GM23338 (cell line): ENCODE data around the gene DYNLRB1. TPM values are rescaled to one million over a fixed set of nuclear protein-coding genes. Genes with fewer than 3 reads are reported as not detected.

Experiments
- ATAC-seq: fragments of 200-7000 bp; cut with Tn5 transposase; 3 replicates; pipeline ENCODE4 v1.9.1; 2020
- DNase-seq: peaks from one replicate; pipeline ENCODE4 v3.0.0-alpha.2; 2015; ENCODE audit warnings: low spot score
- H2AFZ ChIP-seq: fragments of 200-600 bp; sonication (generic); 2 replicates; pipeline ENCODE4 v1.8.0; 2016; ENCODE audit warnings: antibody characterized with exemption, mild to moderate bottlenecking, moderate library complexity
- H3F3A ChIP-seq: fragments of 200-600 bp; sonication (generic); replicated peaks from 2 replicates; pipeline ENCODE4 v1.8.0; 2017; ENCODE audit warnings: antibody characterized with exemption, mixed run types, low read depth
- H3K27ac ChIP-seq: fragments of 200-600 bp; sonication (generic); 2 replicates; pipeline ENCODE4 v1.6.1; 2016; ENCODE audit warnings: low read depth
- H3K27me3 ChIP-seq: fragments of 200-600 bp; sonication (generic); 2 replicates; pipeline ENCODE4 v1.8.0; 2016; ENCODE audit warnings: mild to moderate bottlenecking, mixed run types, moderate library complexity; ENCODE audit not compliant: insufficient read depth
- H3K36me3 ChIP-seq: fragments of 200-600 bp; sonication (generic); 2 replicates; pipeline ENCODE4 v1.8.0; 2016; ENCODE audit warnings: mild to moderate bottlenecking; ENCODE audit not compliant: insufficient read depth
- H3K4me1 ChIP-seq: fragments of 200-600 bp; sonication (generic); 2 replicates; pipeline ENCODE4 v1.8.0; 2016; ENCODE audit warnings: mild to moderate bottlenecking, moderate library complexity; ENCODE audit not compliant: insufficient read depth
- H3K4me2 ChIP-seq: fragments of 200-600 bp; sonication (generic); 2 replicates; pipeline ENCODE4 v1.7.1; 2017; ENCODE audit warnings: mixed run types
- H3K4me3 ChIP-seq: fragments of 200-600 bp; sonication (generic); 2 replicates; pipeline ENCODE4 v1.6.1; 2016; ENCODE audit warnings: mixed run types
- H3K79me2 ChIP-seq: fragments of 200-600 bp; sonication (generic); replicated peaks from 2 replicates; pipeline ENCODE4 v1.8.0; 2017; ENCODE audit warnings: mild to moderate bottlenecking; ENCODE audit not compliant: insufficient read depth
- H3K9me2 ChIP-seq: fragments of 200-600 bp; sonication (generic); 2 replicates; pipeline ENCODE4 v1.8.0; 2017; ENCODE audit not compliant: insufficient read depth
- H4K20me1 ChIP-seq: fragments of 200-600 bp; sonication (generic); replicated peaks from 2 replicates; pipeline ENCODE4 v1.8.0; 2017; ENCODE audit warnings: mild to moderate bottlenecking; ENCODE audit not compliant: insufficient read depth
- H3K27ac Mint-ChIP-seq: 2 replicates; pipeline ENCODE4 v1.8.0; 2020; ENCODE audit warnings: inconsistent platforms, mild to moderate bottlenecking, moderate library complexity, mixed read lengths
- H3K27me3 Mint-ChIP-seq: 3 replicates; pipeline ENCODE4 v1.8.0; 2022; ENCODE audit warnings: low read depth, mild to moderate bottlenecking, moderate library complexity, mixed read lengths, inconsistent platforms; ENCODE audit not compliant: insufficient read depth, poor library complexity
- H3K36me3 Mint-ChIP-seq: 3 replicates; pipeline ENCODE4 v1.8.0; 2021; ENCODE audit warnings: low read depth, mild to moderate bottlenecking, inconsistent platforms, moderate library complexity, mixed read lengths
- H3K4me1 Mint-ChIP-seq: 3 replicates; pipeline ENCODE4 v1.8.0; 2020; ENCODE audit warnings: mild to moderate bottlenecking, inconsistent platforms, mixed read lengths
- H3K4me3 Mint-ChIP-seq: 3 replicates; pipeline ENCODE4 v1.8.0; 2021; ENCODE audit warnings: moderate library complexity, mild to moderate bottlenecking, inconsistent platforms, mixed read lengths
- H3K9me3 Mint-ChIP-seq: 3 replicates; pipeline ENCODE4 v1.8.0; 2020; ENCODE audit warnings: moderate library complexity, mild to moderate bottlenecking, inconsistent platforms, mixed read lengths
- EZH2 ChIP-seq: fragments of 200-600 bp; sonication (generic); IDR thresholded peaks from one replicate; pipeline ENCODE4 v1.8.0; 2017; ENCODE audit warnings: antibody characterized with exemption, mild to moderate bottlenecking, low read depth; ENCODE audit not compliant: unreplicated experiment
- JUNB ChIP-seq: IDR thresholded peaks from one replicate; pipeline ENCODE4 v1.6.1; 2016; ENCODE audit warnings: antibody characterized with exemption; ENCODE audit not compliant: unreplicated experiment
- POLR2AphosphoS5 ChIP-seq: IDR thresholded peaks from 2 replicates; pipeline ENCODE4 v1.6.1; 2016; ENCODE audit warnings: antibody characterized with exemption, low read depth
- REST ChIP-seq: IDR thresholded peaks from one replicate; pipeline ENCODE4 v1.6.1; 2018; ENCODE audit warnings: antibody characterized with exemption; ENCODE audit not compliant: unreplicated experiment
- STAT1 ChIP-seq: IDR thresholded peaks from one replicate; pipeline ENCODE4 v1.6.1; 2016; ENCODE audit warnings: antibody characterized with exemption; ENCODE audit not compliant: unreplicated experiment
- ZNF114 ChIP-seq: fragments of 250-450 bp; sonication (Bioruptor Pico); IDR thresholded peaks from 2 replicates; pipeline ENCODE4 v1.5.0; 2020; ENCODE audit warnings: mild to moderate bottlenecking, moderate library complexity
- ZNF331 ChIP-seq: fragments of 250-450 bp; sonication (Bioruptor Pico); IDR thresholded peaks from 2 replicates; pipeline ENCODE4 v1.5.0; 2020; ENCODE audit warnings: low read depth, mild to moderate bottlenecking, moderate library complexity
- polyA plus RNA-seq: library from polyadenylated mRNA; unstranded; fragments of >200 nt; fragmentation: Nextera tagmentation; extraction: Ambion mirVana; gene quantifications from 2 replicates; pipeline ENCODE4 v1.2.1, GENCODE V29; 2016
- total RNA-seq: library from RNA; depleted of rRNA; stranded (reverse); fragments of >200 nt; shearing (Covaris generic); gene quantifications from 2 replicates; pipeline ENCODE4 v1.2.3, GENCODE V29; 2014
- TF ChIP-seq, protein P1 (sequence below), 2 experiments: fragments of 200-600 bp in 1 of 2; sonication (generic) in 1 of 2; conservative IDR thresholded peaks; 2 replicates each; pipeline versions ENCODE4 v1.5.1 to v1.6.1; 2016 to 2017; ENCODE audit warnings: antibody characterized with exemption in 2 of 2, low read depth in 2 of 2, mild to moderate bottlenecking in 2 of 2, moderate library complexity in 1 of 2

DYNLRB1 gene
- total and polyA plus RNA-seq, 2 experiments from 2014 or later = 107 to 376 TPM

- H3K4me3 ChIP-seq = no peak overlapping the region
- no peaks in the 10 kb centered on the region for H3K27me3 Mint-ChIP-seq
- peaks cover 9% of the 10 kb centered on the region; the same call in 2 of the 3 replicates for H3K36me3 Mint-ChIP-seq
- no peak overlapping the region for H3K27ac ChIP-seq
- H3K36me3 ChIP-seq = no peaks in the 10 kb centered on the region
- no peaks in the 10 kb centered on the region for H3K27me3 ChIP-seq
- H3K9me3 Mint-ChIP-seq = no peaks in the 10 kb centered on the region
- no peak overlapping the region for H2AFZ ChIP-seq
- H3K79me2 ChIP-seq = no peaks in the 10 kb centered on the region
- peaks cover 11% of the 10 kb centered on the region; the same call in 2 of the 3 replicates for H3K4me1 Mint-ChIP-seq
- H3K9me2 ChIP-seq = no peaks in the 10 kb centered on the region
- no peaks in the 10 kb centered on the region for H4K20me1 ChIP-seq
- ATAC-seq (no peak), DNase-seq (no peak)
- no peak overlapping the region for H3K4me2 ChIP-seq
- no peak for TF ChIP-seq ZNF331 (CRISPR knock-in tag)
- TF ChIP-seq ZNF114 (CRISPR knock-in tag) = no peak
- TF ChIP-seq REST = no peak
- no peak for TF ChIP-seq EZH2
- no peak for TF ChIP-seq STAT1
- TF ChIP-seq JUNB = no peak
- no peaks in the 10 kb centered on the region for H3F3A ChIP-seq
- H3K4me3 Mint-ChIP-seq = no peak overlapping the region
- H3K27ac Mint-ChIP-seq = no peak overlapping the region
- H3K4me1 ChIP-seq = peaks cover 6% of the 10 kb centered on the region; the same call in 1 of the 2 replicates
These were observed 58.6 kb downstream of the DYNLRB1 start for GRCh38 chr20:34574861-34575260.

- Mint-ChIP-seq H3K4me1 (peaks cover 11% of the 10 kb centered on the region; the same call in 2 of the 3 replicates), H3K27me3 (no peaks in the 10 kb centered on the region), H3K4me3 (no peak overlapping the region), H3K27ac (no peak overlapping the region), H3K36me3 (peaks cover 9% of the 10 kb centered on the region; the same call in 2 of the 3 replicates), H3K9me3 (no peaks in the 10 kb centered on the region)
- no peaks in the 10 kb centered on the region for H3K9me2 ChIP-seq
- no peaks in the 10 kb centered on the region for H3F3A ChIP-seq
- no peaks in the 10 kb centered on the region for H3K27me3 ChIP-seq
- no peak overlapping the region for H3K27ac ChIP-seq
- no peaks in the 10 kb centered on the region for H4K20me1 ChIP-seq
- no peaks in the 10 kb centered on the region for H3K36me3 ChIP-seq
- no peak overlapping the region for H2AFZ ChIP-seq
- H3K4me3 ChIP-seq = no peak overlapping the region
- peaks cover 6% of the 10 kb centered on the region; the same call in 1 of the 2 replicates for H3K4me1 ChIP-seq
- DNase-seq = no peak
- no peaks in the 10 kb centered on the region for H3K79me2 ChIP-seq
- ATAC-seq = no peak
- no peak overlapping the region for H3K4me2 ChIP-seq
- TF ChIP-seq EZH2 = no peak
- TF ChIP-seq REST = no peak
- TF ChIP-seq ZNF331 (CRISPR knock-in tag) = no peak
- TF ChIP-seq POLR2AphosphoS5 = no peak
- TF ChIP-seq, protein P1, sequence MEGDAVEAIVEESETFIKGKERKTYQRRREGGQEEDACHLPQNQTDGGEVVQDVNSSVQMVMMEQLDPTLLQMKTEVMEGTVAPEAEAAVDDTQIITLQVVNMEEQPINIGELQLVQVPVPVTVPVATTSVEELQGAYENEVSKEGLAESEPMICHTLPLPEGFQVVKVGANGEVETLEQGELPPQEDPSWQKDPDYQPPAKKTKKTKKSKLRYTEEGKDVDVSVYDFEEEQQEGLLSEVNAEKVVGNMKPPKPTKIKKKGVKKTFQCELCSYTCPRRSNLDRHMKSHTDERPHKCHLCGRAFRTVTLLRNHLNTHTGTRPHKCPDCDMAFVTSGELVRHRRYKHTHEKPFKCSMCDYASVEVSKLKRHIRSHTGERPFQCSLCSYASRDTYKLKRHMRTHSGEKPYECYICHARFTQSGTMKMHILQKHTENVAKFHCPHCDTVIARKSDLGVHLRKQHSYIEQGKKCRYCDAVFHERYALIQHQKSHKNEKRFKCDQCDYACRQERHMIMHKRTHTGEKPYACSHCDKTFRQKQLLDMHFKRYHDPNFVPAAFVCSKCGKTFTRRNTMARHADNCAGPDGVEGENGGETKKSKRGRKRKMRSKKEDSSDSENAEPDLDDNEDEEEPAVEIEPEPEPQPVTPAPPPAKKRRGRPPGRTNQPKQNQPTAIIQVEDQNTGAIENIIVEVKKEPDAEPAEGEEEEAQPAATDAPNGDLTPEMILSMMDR (conservative IDR thresholded peaks at IDR 0.05; ENCODE audit: low read depth in 2 of 2) = no peak
- TF ChIP-seq JUNB = no peak
These were observed 59.0 kb downstream of the DYNLRB1 start for GRCh38 chr20:34575271-34575670.
